ENCODE results near the gene TJP2.

TJP2 gene

DNA sequence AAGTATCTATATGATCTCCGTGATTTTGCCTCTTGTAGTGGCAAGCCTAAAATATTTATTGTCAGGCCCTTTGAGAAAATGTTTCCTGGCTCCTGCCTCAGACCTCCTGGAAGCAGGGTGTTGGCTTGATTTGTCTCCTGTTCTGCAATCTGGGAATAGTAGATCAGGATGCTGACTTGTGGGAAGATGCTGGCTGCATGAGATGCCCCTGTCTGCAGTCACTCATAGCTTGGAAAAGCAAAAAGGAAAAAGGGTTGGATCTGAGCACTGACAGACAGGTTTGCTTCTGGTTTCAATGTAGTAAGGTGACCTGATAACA, 16.7 kb downstream of the TJP2 start:
- H3K4me1 ChIP-seq (ENCODE audit: control insufficient read depth, insufficient read depth, low read length, unreplicated experiment): peaks cover 13% of the 10 kb centered on the region
- H3K27ac ChIP-seq (ENCODE audit: low read depth, low read length): no peak overlapping the region
- no peak overlapping the region for H2AFZ ChIP-seq (ENCODE audit: low read length, unreplicated experiment)
- no peaks in the 10 kb centered on the region for H3K36me3 ChIP-seq (ENCODE audit: insufficient read depth, low read length)
- H3K4me3 ChIP-seq (ENCODE audit: low read depth, low read length): no peak overlapping the region
- no peaks in the 10 kb centered on the region for H3K27me3 ChIP-seq (ENCODE audit: insufficient read depth, low read length)
- H3K79me2 ChIP-seq (ENCODE audit: control insufficient read depth, insufficient read depth, low read length, unreplicated experiment): peaks cover 22% of the 10 kb centered on the region

- H3K27ac ChIP-seq (ENCODE audit: low read depth, low read length): no peak overlapping the region
- peaks cover 13% of the 10 kb centered on the region for H3K4me1 ChIP-seq (ENCODE audit: control insufficient read depth, insufficient read depth, low read length, unreplicated experiment)
- no peaks in the 10 kb centered on the region for H3K27me3 ChIP-seq (ENCODE audit: insufficient read depth, low read length)
- no peak overlapping the region for H3K4me3 ChIP-seq (ENCODE audit: low read depth, low read length)
- no peaks in the 10 kb centered on the region for H3K36me3 ChIP-seq (ENCODE audit: insufficient read depth, low read length)
- H2AFZ ChIP-seq (ENCODE audit: low read length, unreplicated experiment): no peak overlapping the region
- H3K79me2 ChIP-seq (ENCODE audit: control insufficient read depth, insufficient read depth, low read length, unreplicated experiment): peaks cover 22% of the 10 kb centered on the region
Measured at GRCh38 chr9:69191231-69191630, 17.2 kb downstream of the TJP2 start.

DNA sequence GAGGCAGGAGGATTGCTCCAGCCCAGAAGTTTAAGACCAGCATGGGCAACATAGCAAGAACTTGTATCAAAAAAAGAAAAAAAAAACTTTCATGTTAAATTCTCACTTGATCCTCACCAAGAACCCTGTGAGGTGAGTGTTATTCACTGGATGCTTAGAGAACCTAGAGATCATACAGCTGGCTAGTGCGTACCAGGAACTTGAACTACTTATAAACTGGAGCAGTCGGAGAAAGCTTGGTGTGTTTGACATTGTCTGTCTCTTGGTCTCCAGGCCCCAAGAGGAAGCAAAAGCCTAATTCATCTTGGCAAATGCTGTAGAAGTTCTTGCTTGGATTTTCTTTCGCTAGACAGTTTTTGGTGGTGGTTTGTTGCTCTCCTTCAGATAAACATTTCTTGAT, 18.1 kb downstream of the TJP2 start:
- Histone ChIP-seq H3K79me2 (ENCODE audit: control insufficient read depth, insufficient read depth, low read length, unreplicated experiment) (peaks cover 19% of the 10 kb centered on the region), H3K36me3 (ENCODE audit: insufficient read depth, low read length) (no peaks in the 10 kb centered on the region), H3K4me1 (ENCODE audit: control insufficient read depth, insufficient read depth, low read length, unreplicated experiment) (peaks cover 4% of the 10 kb centered on the region), H3K27ac (ENCODE audit: low read depth, low read length) (no peak overlapping the region), H3K4me3 (ENCODE audit: low read depth, low read length) (no peak overlapping the region), H3K27me3 (ENCODE audit: insufficient read depth, low read length) (no peaks in the 10 kb centered on the region), H2AFZ (ENCODE audit: low read length, unreplicated experiment) (no peak overlapping the region)

- Histone ChIP-seq H3K36me3 (ENCODE audit: insufficient read depth, low read length) (no peaks in the 10 kb centered on the region), H3K4me3 (ENCODE audit: low read depth, low read length) (no peak overlapping the region), H3K4me1 (ENCODE audit: control insufficient read depth, insufficient read depth, low read length, unreplicated experiment) (no peaks in the 10 kb centered on the region), H3K79me2 (ENCODE audit: control insufficient read depth, insufficient read depth, low read length, unreplicated experiment) (peaks cover 15% of the 10 kb centered on the region), H3K27me3 (ENCODE audit: insufficient read depth, low read length) (no peaks in the 10 kb centered on the region), H3K27ac (ENCODE audit: low read depth, low read length) (no peak overlapping the region), H2AFZ (ENCODE audit: low read length, unreplicated experiment) (no peak overlapping the region)
Measured at GRCh38 chr9:69193685-69194032, 19.6 kb downstream of the TJP2 start.

- Histone ChIP-seq H3K36me3 (ENCODE audit: insufficient read depth, low read length) (no peaks in the 10 kb centered on the region), H3K27me3 (ENCODE audit: insufficient read depth, low read length) (no peaks in the 10 kb centered on the region), H3K27ac (ENCODE audit: low read depth, low read length) (no peak overlapping the region), H3K79me2 (ENCODE audit: control insufficient read depth, insufficient read depth, low read length, unreplicated experiment) (peaks cover 18% of the 10 kb centered on the region), H3K4me1 (ENCODE audit: control insufficient read depth, insufficient read depth, low read length, unreplicated experiment) (no peaks in the 10 kb centered on the region), H2AFZ (ENCODE audit: low read length, unreplicated experiment) (no peak overlapping the region), H3K4me3 (ENCODE audit: low read depth, low read length) (no peak overlapping the region)
Measured at GRCh38 chr9:69194702-69195418, 20.8 kb downstream of the TJP2 start.

DNA sequence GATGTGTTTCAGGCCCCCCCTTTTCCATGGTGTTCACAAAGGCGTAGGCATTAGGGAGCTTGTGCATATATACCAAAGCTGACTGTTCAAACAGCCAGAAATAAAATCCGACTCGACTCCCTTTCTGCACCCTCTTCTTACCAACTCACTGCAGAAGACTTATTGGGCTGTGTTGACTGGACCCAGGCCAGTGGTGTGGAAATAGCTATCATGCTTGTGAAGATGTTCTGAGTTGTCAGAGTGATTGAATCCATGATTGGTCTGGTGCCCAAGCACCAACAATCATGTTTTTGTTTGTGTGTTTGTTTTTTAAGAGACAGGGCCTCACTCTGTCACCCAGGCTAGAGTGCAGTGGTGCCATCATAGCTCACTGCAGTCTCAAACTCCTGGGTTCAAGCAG, 21.6 kb downstream of the TJP2 start:
- Histone ChIP-seq H2AFZ (ENCODE audit: low read length, unreplicated experiment) (no peak overlapping the region), H3K27me3 (ENCODE audit: insufficient read depth, low read length) (no peaks in the 10 kb centered on the region), H3K4me3 (ENCODE audit: low read depth, low read length) (no peak overlapping the region), H3K4me1 (ENCODE audit: control insufficient read depth, insufficient read depth, low read length, unreplicated experiment) (no peaks in the 10 kb centered on the region), H3K36me3 (ENCODE audit: insufficient read depth, low read length) (no peaks in the 10 kb centered on the region), H3K79me2 (ENCODE audit: control insufficient read depth, insufficient read depth, low read length, unreplicated experiment) (peaks cover 21% of the 10 kb centered on the region), H3K27ac (ENCODE audit: low read depth, low read length) (no peak overlapping the region)

DNA sequence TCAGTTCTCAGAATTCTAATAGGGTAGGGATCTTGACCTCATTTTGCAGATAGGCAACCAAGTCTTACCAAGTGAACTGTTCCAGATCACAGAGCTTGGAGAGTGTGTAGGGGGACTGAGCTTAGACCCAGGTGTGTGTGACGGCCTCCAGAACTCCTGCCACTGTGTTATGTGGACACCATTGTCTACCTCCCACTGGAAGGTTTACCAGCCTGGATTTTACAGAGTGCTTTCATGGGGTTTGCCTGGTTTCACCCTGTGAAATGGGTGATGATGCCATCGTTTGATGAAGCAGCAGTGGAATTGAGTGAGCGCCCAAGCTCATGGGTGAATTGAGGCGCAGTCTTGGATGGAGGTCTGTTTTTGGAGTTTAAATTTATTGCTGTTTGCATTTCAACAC, 23.6 kb downstream of the TJP2 start:
- Histone ChIP-seq H3K4me1 (ENCODE audit: control insufficient read depth, insufficient read depth, low read length, unreplicated experiment) (no peaks in the 10 kb centered on the region), H3K79me2 (ENCODE audit: control insufficient read depth, insufficient read depth, low read length, unreplicated experiment) (peaks cover 18% of the 10 kb centered on the region), H3K4me3 (ENCODE audit: low read depth, low read length) (no peak overlapping the region), H3K27ac (ENCODE audit: low read depth, low read length) (no peak overlapping the region), H2AFZ (ENCODE audit: low read length, unreplicated experiment) (no peak overlapping the region), H3K27me3 (ENCODE audit: insufficient read depth, low read length) (no peaks in the 10 kb centered on the region), H3K36me3 (ENCODE audit: insufficient read depth, low read length) (no peaks in the 10 kb centered on the region)

DNA sequence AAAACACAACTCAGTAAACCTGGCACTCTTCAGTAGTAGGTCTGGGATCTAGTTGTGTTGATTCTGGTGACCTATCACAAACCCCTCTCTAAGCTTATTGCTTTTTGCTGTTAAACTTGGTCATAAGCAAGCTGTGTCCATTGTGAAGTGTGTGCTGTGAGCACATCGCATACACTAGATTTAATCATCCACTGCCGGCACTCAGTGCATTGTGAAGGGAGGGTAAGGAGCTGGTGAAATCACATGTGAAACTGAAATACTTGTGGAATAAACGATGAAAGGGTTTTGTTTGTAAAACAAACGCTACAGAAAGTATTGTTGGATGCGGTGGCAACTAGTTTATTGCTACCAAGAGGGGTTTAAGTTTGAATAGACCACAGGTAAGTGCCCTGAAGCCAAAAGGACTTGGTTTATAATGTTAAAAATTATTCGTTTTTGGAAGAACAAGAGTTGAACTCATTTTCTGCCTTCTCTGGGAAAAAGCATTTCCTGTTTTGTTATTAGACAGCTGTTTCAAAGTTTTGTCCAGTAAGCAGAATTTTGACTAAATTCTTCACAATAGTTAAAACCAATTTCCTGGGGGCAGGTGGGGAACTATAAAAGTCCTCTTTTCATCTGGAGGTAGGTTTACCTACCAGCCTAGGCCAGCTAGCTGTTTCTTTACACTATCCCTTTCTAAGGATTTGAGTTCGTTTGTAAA, 24.6 kb downstream of the TJP2 start:
- Histone ChIP-seq H3K79me2 (ENCODE audit: control insufficient read depth, insufficient read depth, low read length, unreplicated experiment) (peaks cover 18% of the 10 kb centered on the region), H2AFZ (ENCODE audit: low read length, unreplicated experiment) (no peak overlapping the region)

DNA sequence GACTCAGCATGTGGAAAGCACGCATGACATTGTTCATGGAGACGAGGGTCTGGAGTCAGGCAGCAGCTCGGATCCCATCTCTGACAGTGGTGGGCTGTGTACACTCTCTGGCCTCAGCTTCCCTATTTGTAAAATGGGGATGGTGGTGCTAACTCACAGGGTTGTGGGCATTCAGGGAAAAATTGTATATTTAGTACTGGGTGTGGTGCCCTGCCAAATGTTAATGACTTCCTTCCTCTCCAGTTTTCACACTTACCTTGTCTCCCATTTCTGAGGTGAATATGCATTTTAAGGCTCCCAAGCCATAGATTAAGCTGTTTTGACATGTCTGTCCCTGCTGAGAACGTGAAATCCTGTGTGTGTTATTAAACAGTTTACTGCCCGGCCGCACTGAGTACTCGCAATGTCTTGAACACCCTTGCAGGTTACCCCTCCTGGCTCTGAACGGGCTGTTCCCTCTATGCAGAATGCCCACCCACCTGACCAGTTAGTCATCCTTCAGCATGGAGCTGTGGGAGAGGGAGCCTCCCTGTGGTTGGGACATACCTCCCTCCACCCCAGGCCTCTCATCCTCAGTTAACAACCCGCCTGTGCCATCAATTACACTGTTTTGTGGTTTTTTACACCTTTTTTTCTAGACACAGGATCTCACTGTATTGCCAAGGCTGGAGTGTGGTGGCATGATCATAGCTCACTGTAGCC, 25.8 kb downstream of the TJP2 start:
- H3K36me3 ChIP-seq (ENCODE audit: insufficient read depth, low read length): no peaks in the 10 kb centered on the region
- H3K79me2 ChIP-seq (ENCODE audit: control insufficient read depth, insufficient read depth, low read length, unreplicated experiment): peaks cover 14% of the 10 kb centered on the region
- H2AFZ ChIP-seq (ENCODE audit: low read length, unreplicated experiment): no peak overlapping the region
- no peak overlapping the region for H3K4me3 ChIP-seq (ENCODE audit: low read depth, low read length)
- peaks cover 10% of the 10 kb centered on the region for H3K4me1 ChIP-seq (ENCODE audit: control insufficient read depth, insufficient read depth, low read length, unreplicated experiment)
- no peaks in the 10 kb centered on the region for H3K27me3 ChIP-seq (ENCODE audit: insufficient read depth, low read length)
- H3K27ac ChIP-seq (ENCODE audit: low read depth, low read length): no peak overlapping the region

More for the DNA sequence above, 24.6 kb downstream of the TJP2 start:
- Histone ChIP-seq H3K27me3 (ENCODE audit: insufficient read depth, low read length) (no peaks in the 10 kb centered on the region), H3K27ac (ENCODE audit: low read depth, low read length) (no peak overlapping the region), H3K4me3 (ENCODE audit: low read depth, low read length) (no peak overlapping the region), H3K4me1 (ENCODE audit: control insufficient read depth, insufficient read depth, low read length, unreplicated experiment) (no peaks in the 10 kb centered on the region), H3K36me3 (ENCODE audit: insufficient read depth, low read length) (no peaks in the 10 kb centered on the region)

GRCh38 chr9:69202556-69202955, 28.5 kb downstream of the TJP2 start:
- H3K79me2 ChIP-seq (ENCODE audit: control insufficient read depth, insufficient read depth, low read length, unreplicated experiment): peaks cover 11% of the 10 kb centered on the region
- H2AFZ ChIP-seq (ENCODE audit: low read length, unreplicated experiment): no peak overlapping the region
- H3K4me1 ChIP-seq (ENCODE audit: control insufficient read depth, insufficient read depth, low read length, unreplicated experiment): peaks cover 16% of the 10 kb centered on the region
- H3K27me3 ChIP-seq (ENCODE audit: insufficient read depth, low read length): no peaks in the 10 kb centered on the region
- no peak overlapping the region for H3K4me3 ChIP-seq (ENCODE audit: low read depth, low read length)
- H3K36me3 ChIP-seq (ENCODE audit: insufficient read depth, low read length): no peaks in the 10 kb centered on the region
- H3K27ac ChIP-seq (ENCODE audit: low read depth, low read length): no peak overlapping the region

DNA sequence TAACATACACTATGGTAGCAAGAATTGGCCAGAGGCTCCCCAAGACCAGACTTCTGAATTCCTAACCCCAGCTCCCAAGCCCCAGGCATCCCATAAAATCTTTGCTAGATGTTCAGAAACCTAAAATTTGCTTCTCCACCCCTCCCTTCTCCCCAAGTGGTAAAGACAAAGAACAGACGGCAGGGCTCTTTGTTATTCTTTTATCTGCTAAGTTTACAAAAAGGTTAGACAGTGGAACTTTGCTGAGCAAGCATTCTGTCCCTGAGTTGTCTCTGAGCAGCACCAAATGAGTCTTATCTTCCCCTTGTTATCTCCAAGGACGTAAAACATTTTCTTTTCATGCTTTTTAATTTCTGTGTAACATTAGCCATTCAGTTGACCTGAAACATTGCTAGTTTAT, 30.2 kb downstream of the TJP2 start:
- H3K79me2 ChIP-seq (ENCODE audit: control insufficient read depth, insufficient read depth, low read length, unreplicated experiment): peaks cover 5% of the 10 kb centered on the region
- no peak overlapping the region for H2AFZ ChIP-seq (ENCODE audit: low read length, unreplicated experiment)
- no peaks in the 10 kb centered on the region for H3K36me3 ChIP-seq (ENCODE audit: insufficient read depth, low read length)
- H3K4me3 ChIP-seq (ENCODE audit: low read depth, low read length): peak overlapping the region; percentile 14; the same call in 1 of the 2 replicates
- H3K27ac ChIP-seq (ENCODE audit: low read depth, low read length): no peak overlapping the region
- no peaks in the 10 kb centered on the region for H3K27me3 ChIP-seq (ENCODE audit: insufficient read depth, low read length)
- H3K4me1 ChIP-seq (ENCODE audit: control insufficient read depth, insufficient read depth, low read length, unreplicated experiment): peaks cover 16% of the 10 kb centered on the region

Measured in ACC112 (cell line).